Chondrocyte (in vitro differentiated cells): ENCODE measurements around the gene ATP6V1D. TPM values are rescaled to one million over a fixed set of nuclear protein-coding genes. Genes with fewer than 3 reads are reported as not detected.

ENCODE experiments used
- DNase-seq: peaks from one replicate; pipeline ENCODE4 v3.0.0; 2021; ENCODE audit warnings: mixed read lengths, low spot score
- H3K27ac Mint-ChIP-seq: one replicate; pipeline ENCODE4 v1.8.0; 2021; ENCODE audit warnings: mild to moderate bottlenecking, moderate library complexity, mixed read lengths; ENCODE audit not compliant: unreplicated experiment
- H3K27me3 Mint-ChIP-seq: 2 replicates; pipeline ENCODE4 v1.8.0; 2021; ENCODE audit warnings: low read depth, mixed read lengths
- H3K36me3 Mint-ChIP-seq: 2 replicates; pipeline ENCODE4 v1.8.0; 2021; ENCODE audit warnings: low read depth, mixed read lengths
- H3K4me1 Mint-ChIP-seq: 2 replicates; pipeline ENCODE4 v1.8.0; 2021; ENCODE audit warnings: low read depth, mild to moderate bottlenecking, mixed read lengths
- H3K4me3 Mint-ChIP-seq: one replicate; pipeline ENCODE4 v1.8.0; 2021; ENCODE audit warnings: mild to moderate bottlenecking, moderate library complexity, mixed read lengths; ENCODE audit not compliant: unreplicated experiment
- H3K9me3 Mint-ChIP-seq: 2 replicates; pipeline ENCODE4 v1.8.0; 2021; ENCODE audit warnings: low read depth, mixed read lengths
- total RNA-seq: library from RNA; stranded (reverse); gene quantifications from 3 replicates; pipeline ENCODE4 v1.2.1, GENCODE V29; 2021
- TF ChIP-seq, protein P1 (sequence below): fragments of 200-600 bp; sonication (generic); IDR thresholded peaks from 2 replicates; pipeline ENCODE4 v1.5.0; 2021; ENCODE audit warnings: antibody characterized with exemption, mild to moderate bottlenecking, moderate library complexity

The ATP6V1D gene
- total RNA-seq, 1 donor from 2014 or later, result 77.8 TPM

DNA sequence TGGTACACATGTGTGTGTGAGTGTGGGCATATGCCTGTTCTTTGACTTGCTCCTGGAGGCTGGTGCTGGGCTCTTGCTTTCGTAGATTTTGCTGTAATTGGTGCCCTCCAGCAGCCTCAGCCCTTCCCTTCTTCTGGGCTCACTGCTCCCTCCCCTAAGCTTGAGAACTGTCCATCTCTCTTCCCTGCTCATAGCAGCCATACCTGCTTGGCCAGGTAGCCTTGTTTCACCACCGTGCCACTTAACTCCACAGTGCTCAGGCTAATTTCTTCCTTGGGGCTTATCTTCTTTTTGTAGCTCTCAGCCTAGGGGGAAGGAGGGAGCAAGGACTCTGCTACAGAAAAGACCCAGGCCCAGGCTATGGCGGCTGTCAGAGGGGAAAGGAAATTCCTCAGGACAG, 32.5 kb upstream of the ATP6V1D start:
- no peaks in the 10 kb centered on the region for H3K36me3 Mint-ChIP-seq
- no peak for DNase-seq
- no peaks in the 10 kb centered on the region for H3K27me3 Mint-ChIP-seq
- H3K4me1 Mint-ChIP-seq, result peaks cover 8% of the 10 kb centered on the region
- no peak overlapping the region for H3K27ac Mint-ChIP-seq
- no peaks in the 10 kb centered on the region for H3K9me3 Mint-ChIP-seq
- H3K4me3 Mint-ChIP-seq, result no peak overlapping the region
- TF ChIP-seq, protein P1, sequence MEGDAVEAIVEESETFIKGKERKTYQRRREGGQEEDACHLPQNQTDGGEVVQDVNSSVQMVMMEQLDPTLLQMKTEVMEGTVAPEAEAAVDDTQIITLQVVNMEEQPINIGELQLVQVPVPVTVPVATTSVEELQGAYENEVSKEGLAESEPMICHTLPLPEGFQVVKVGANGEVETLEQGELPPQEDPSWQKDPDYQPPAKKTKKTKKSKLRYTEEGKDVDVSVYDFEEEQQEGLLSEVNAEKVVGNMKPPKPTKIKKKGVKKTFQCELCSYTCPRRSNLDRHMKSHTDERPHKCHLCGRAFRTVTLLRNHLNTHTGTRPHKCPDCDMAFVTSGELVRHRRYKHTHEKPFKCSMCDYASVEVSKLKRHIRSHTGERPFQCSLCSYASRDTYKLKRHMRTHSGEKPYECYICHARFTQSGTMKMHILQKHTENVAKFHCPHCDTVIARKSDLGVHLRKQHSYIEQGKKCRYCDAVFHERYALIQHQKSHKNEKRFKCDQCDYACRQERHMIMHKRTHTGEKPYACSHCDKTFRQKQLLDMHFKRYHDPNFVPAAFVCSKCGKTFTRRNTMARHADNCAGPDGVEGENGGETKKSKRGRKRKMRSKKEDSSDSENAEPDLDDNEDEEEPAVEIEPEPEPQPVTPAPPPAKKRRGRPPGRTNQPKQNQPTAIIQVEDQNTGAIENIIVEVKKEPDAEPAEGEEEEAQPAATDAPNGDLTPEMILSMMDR, result no peak

DNA sequence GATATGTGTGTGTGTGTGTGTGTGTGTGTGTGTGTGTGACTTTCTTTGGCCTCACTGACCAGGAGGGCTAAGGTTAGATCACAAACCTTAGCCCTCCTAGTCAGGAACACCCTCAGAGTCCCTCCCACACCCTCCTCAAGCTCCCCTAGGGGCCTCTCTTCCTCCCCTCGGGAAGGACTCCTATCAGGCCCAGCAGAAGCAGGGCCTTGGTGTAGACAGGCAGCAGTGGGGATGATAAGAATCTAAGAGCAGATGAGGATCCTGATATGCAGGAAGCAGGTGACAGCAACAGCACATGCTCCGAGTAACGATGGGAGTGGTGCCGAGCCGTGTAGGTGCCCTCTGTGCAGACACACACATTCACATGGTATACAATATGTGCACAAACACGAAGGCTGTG, 31.7 kb upstream of the ATP6V1D start:
- peaks cover 2% of the 10 kb centered on the region for H3K36me3 Mint-ChIP-seq
- DNase-seq, result no peak
- H3K27ac Mint-ChIP-seq, result no peak overlapping the region
- no peaks in the 10 kb centered on the region for H3K9me3 Mint-ChIP-seq
- no peak overlapping the region for H3K4me3 Mint-ChIP-seq
- H3K4me1 Mint-ChIP-seq, result peaks cover 3% of the 10 kb centered on the region
- TF ChIP-seq, protein P1, result no peak
- no peaks in the 10 kb centered on the region for H3K27me3 Mint-ChIP-seq

DNA sequence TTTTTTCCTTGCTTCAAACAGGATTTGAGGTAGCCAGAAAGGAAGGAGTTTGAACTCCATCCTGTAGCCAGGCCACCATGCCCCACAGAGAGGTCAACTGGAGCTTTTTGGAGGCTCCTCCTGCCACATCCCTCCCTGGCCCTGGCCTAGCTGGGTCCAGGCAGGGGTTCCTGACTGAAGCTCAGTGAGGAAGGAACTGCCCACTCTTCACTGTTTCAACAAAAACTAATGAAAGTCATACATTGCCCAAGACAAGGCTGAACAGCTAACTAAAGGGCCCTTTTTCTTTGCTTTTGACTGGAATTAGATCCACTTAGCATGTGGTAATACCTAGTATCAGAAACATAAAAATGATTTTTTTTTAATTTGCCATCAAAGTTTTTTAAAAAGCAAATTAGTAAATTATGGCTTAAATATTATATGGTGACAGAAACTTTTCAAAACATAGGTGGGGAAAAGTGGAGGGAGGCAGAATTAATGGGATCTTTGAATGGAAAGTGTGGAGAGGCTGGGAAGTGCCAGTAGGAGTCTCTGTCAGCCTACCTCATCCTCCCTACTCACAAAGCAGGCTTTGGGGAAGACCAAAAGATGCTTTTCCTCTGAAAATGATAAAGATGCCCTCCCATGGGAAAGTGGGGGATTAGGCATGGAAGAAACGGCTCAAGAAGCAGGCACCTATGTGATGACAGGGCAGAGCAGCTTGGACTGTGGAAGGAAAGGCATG, 30.4 kb upstream of the ATP6V1D start:
- no peaks in the 10 kb centered on the region for H3K4me1 Mint-ChIP-seq
- no peak overlapping the region for H3K4me3 Mint-ChIP-seq
- H3K27ac Mint-ChIP-seq, result peak overlapping the region; percentile 12
- no peak for DNase-seq
- no peaks in the 10 kb centered on the region for H3K27me3 Mint-ChIP-seq
- TF ChIP-seq, protein P1, result no peak
- peaks cover 6% of the 10 kb centered on the region for H3K36me3 Mint-ChIP-seq
- H3K9me3 Mint-ChIP-seq, result no peaks in the 10 kb centered on the region

DNA sequence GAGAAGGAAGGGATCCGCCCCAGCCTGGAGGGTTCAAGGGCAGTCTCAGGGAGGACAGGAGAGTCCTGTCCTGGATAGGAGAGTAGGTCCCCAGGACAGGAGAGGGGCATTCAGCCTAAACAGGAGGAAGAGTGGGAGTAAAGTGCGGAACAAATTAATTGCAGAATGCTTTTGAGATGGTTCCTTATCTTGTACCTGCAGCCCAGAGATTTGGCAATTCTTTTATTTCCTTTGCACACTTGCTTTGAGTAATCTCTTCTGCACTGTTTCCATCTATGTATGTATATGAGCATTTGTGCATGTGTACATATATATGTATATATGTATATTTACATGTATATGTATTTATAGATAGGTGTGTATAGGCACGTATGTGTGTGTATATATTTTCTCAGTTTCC, 29.7 kb upstream of the ATP6V1D start:
- Mint-ChIP-seq H3K36me3 (peaks cover 12% of the 10 kb centered on the region), H3K27ac (no peak overlapping the region), H3K4me3 (no peak overlapping the region), H3K4me1 (no peaks in the 10 kb centered on the region), H3K9me3 (no peaks in the 10 kb centered on the region), H3K27me3 (no peaks in the 10 kb centered on the region)
- TF ChIP-seq, protein P1, result no peak
- DNase-seq, result no peak

DNA sequence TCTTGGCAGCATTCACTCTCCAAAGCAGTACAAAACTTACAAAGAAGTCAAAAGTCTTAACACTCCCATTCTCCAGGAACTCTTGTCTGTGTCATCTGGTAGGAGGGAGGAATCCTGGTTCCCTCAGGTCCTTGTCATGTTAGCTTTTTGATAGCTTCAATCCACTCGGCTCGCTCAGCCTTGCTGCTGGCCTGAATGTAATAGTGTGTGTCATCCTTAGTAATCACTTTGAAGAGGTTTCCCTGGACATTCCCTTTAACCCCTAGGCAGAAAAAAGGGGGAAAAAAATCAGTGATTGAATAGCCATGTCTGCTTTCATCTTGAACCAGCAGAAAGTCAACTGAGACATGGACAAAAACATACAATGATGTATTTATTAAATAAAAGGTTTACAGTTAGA, 27.6 kb upstream of the ATP6V1D start:
- H3K27ac Mint-ChIP-seq, result no peak overlapping the region
- no peaks in the 10 kb centered on the region for H3K27me3 Mint-ChIP-seq
- DNase-seq, result no peak
- no peaks in the 10 kb centered on the region for H3K9me3 Mint-ChIP-seq
- TF ChIP-seq, protein P1, result no peak
- peaks cover 24% of the 10 kb centered on the region for H3K36me3 Mint-ChIP-seq
- H3K4me1 Mint-ChIP-seq, result no peaks in the 10 kb centered on the region
- no peak overlapping the region for H3K4me3 Mint-ChIP-seq
